Ascending aorta (tissue), 2 donors: ENCODE results near the gene NDUFB8. TPM values are rescaled to one million over a fixed set of nuclear protein-coding genes. Genes with fewer than 3 reads are reported as not detected.
A peak's percentile ranks its signal among the peaks of the same experiment; 100 is the strongest.

ENCODE experiments used
- DNase-seq, 2 donors: peaks; one replicate each; pipeline ENCODE4 v3.0.0-alpha.2; 2019; ENCODE audit warnings: low spot score in 2 of 2
- H3K27ac ChIP-seq, 2 donors: fragments of 200-600 bp; sonication (generic); one replicate each; pipeline ENCODE4 v1.5.1; 2016 to 2017; ENCODE audit warnings: mild to moderate bottlenecking in 1 of 2
- H3K27me3 ChIP-seq: fragments of 200-600 bp; sonication (generic); one replicate; pipeline ENCODE4 v1.5.1; 2017
- H3K36me3 ChIP-seq, 2 donors: fragments of 200-600 bp; sonication (generic); one replicate each; pipeline ENCODE4 v1.5.1; 2016
- H3K4me1 ChIP-seq, 2 donors: fragments of 200-600 bp; sonication (generic); one replicate each; pipeline ENCODE4 v1.5.1; 2016 to 2017; ENCODE audit warnings: mild to moderate bottlenecking in 1 of 2
- H3K4me3 ChIP-seq, 2 donors: fragments of 200-600 bp; sonication (generic); one replicate each; pipeline ENCODE4 v1.5.1; 2016 to 2017; ENCODE audit warnings: mild to moderate bottlenecking in 1 of 2
- H3K9me3 ChIP-seq, 2 donors: fragments of 200-600 bp; sonication (generic); one replicate each; pipeline ENCODE4 v1.5.1; 2016
- CTCF ChIP-seq, 3 experiments: fragments of 200-600 bp in 2 of 3; fragments of 450-650 bp in 1 of 3; sonication (generic) in 2 of 3; IDR thresholded peaks; one replicate each; pipeline ENCODE4 v1.5.1; 2016 to 2019; ENCODE audit warnings: antibody characterized with exemption in 3 of 3, mild to moderate bottlenecking in 1 of 3, moderate library complexity in 1 of 3
- intact Hi-C: fragments of 100-400 bp; cut with DNase I; formaldehyde crosslinking; loops from one replicate; pipeline ENCODE4 v1.15.1; 2023
- total RNA-seq: library from RNA; depleted of rRNA; stranded (reverse); fragments of >200 nt; gene quantifications from one replicate; pipeline ENCODE4 v1.1.0, GENCODE V29; 2016

The NDUFB8 gene
- total RNA-seq, 1 donor from 2014 or later = 71.1 TPM

- Histone ChIP-seq H3K36me3 (no peaks in the 10 kb centered on the region), H3K9me3 (no peaks in the 10 kb centered on the region), H3K4me3 (no peak overlapping the region), H3K27ac (no peak overlapping the region), H3K4me1 (no peaks in the 10 kb centered on the region), H3K27me3 (no peaks in the 10 kb centered on the region)
- TF ChIP-seq CTCF (IDR thresholded peaks at IDR 0.05) = no peak
- DNase-seq = peak in 1 of 2 donors; percentile 34
- intact Hi-C loops = no loop called here
Observed at GRCh38 chr10:100570506-100570905, 40.8 kb upstream of the NDUFB8 start.

GRCh38 chr10:100569687-100570481 is 40.2 kb upstream of the NDUFB8 start:
- H3K36me3 ChIP-seq = no peaks in the 10 kb centered on the region
- TF ChIP-seq CTCF (IDR thresholded peaks at IDR 0.05) = no peak
- no peaks in the 10 kb centered on the region for H3K9me3 ChIP-seq
- H3K4me3 ChIP-seq = no peak overlapping the region
- no peaks in the 10 kb centered on the region for H3K4me1 ChIP-seq
- peak in 1 of 2 donors; percentile 41 for DNase-seq
- no peak overlapping the region for H3K27ac ChIP-seq
- no peaks in the 10 kb centered on the region for H3K27me3 ChIP-seq
- intact Hi-C loops = no loop called here

DNA sequence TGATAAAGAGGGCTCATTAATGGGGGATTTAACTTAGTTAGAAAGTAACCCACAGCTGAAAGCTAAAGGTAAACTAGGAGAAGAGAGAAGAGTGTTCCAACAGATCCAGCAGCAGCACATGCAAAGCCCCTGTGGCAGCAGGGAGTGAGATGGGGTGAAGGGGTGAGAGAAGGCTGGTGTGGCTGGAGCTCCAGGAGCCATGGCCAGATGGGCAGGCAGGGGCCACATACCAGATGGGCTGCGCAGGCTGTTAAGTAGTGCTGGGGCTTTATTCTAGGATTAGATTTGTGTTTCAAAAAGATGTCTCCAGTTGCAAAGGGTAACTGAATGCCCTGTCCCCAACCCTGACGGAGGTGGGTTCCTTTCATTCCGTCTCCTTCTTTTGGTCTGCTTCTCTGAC is 39.2 kb upstream of the NDUFB8 start:
- H3K27ac ChIP-seq = no peak overlapping the region
- no peaks in the 10 kb centered on the region for H3K9me3 ChIP-seq
- DNase-seq = peak in 1 of 2 donors; percentile 27
- no peak overlapping the region for H3K4me3 ChIP-seq
- intact Hi-C loops = no loop called here
- no peaks in the 10 kb centered on the region for H3K36me3 ChIP-seq
- H3K27me3 ChIP-seq = no peaks in the 10 kb centered on the region
- TF ChIP-seq CTCF (IDR thresholded peaks at IDR 0.05) = no peak
- H3K4me1 ChIP-seq = no peaks in the 10 kb centered on the region

- TF ChIP-seq CTCF (IDR thresholded peaks at IDR 0.05) = no peak
- H3K4me3 ChIP-seq = no peak overlapping the region
- H3K27ac ChIP-seq = no peak overlapping the region
- H3K27me3 ChIP-seq = no peaks in the 10 kb centered on the region
- intact Hi-C loops = no loop called here
- no peaks in the 10 kb centered on the region for H3K36me3 ChIP-seq
- H3K4me1 ChIP-seq = no peaks in the 10 kb centered on the region
- H3K9me3 ChIP-seq = no peaks in the 10 kb centered on the region
- DNase-seq = peak in 1 of 2 donors; percentile 34
Observed at GRCh38 chr10:100567826-100568225, 38.2 kb upstream of the NDUFB8 start.

GRCh38 chr10:100567249-100567648 is 37.6 kb upstream of the NDUFB8 start:
- peak in 1 of 2 donors; percentile 45 for DNase-seq
- H3K36me3 ChIP-seq = no peaks in the 10 kb centered on the region
- H3K9me3 ChIP-seq = no peaks in the 10 kb centered on the region
- peaks cover under 1 to 3% of the 10 kb centered on the region in 2 donors for H3K4me1 ChIP-seq
- H3K27ac ChIP-seq = no peak overlapping the region
- no peak overlapping the region for H3K4me3 ChIP-seq
- H3K27me3 ChIP-seq = peaks cover 1% of the 10 kb centered on the region
- intact Hi-C loops = no loop called here
- TF ChIP-seq CTCF (IDR thresholded peaks at IDR 0.05) = no peak
